H1 (cell line): Measurements from ENCODE around the gene RCOR2. TPM values are rescaled to one million over a fixed set of nuclear protein-coding genes. Genes with fewer than 3 reads are reported as not detected.

Experiments used
- BACH1 ChIP-seq: IDR thresholded peaks from 2 replicates; pipeline ENCODE4 v1.6.1; 2012; ENCODE audit warnings: low read length, improper control_type of control experiment
- BCL11A ChIP-seq, 2 experiments: IDR thresholded peaks; one replicate each; pipeline ENCODE4 v1.6.1; 2011; ENCODE audit warnings: low read depth in 2 of 2, low read length in 2 of 2, mild to moderate bottlenecking in 2 of 2
- CEBPB ChIP-seq: IDR thresholded peaks from 2 replicates; pipeline ENCODE4 v1.6.1; 2012; ENCODE audit warnings: low read depth, low read length
- CREB1 ChIP-seq: IDR thresholded peaks from 2 replicates; pipeline ENCODE4 v1.6.1; 2012; ENCODE audit warnings: inconsistent platforms
- CTCF ChIP-seq, 3 experiments: IDR thresholded peaks; 1 replicate in 2 of 3; 2 replicates in 1 of 3; pipeline versions ENCODE4 v1.5.1 to v1.6.1; 2011; ENCODE audit warnings: low read length in 3 of 3, mild to moderate bottlenecking in 3 of 3, inconsistent platforms in 2 of 3, low read depth in 1 of 3, moderate library complexity in 1 of 3; ENCODE audit not compliant: insufficient read depth in 1 of 3; ENCODE audit errors: control extremely low read depth in 1 of 3
- EGR1 ChIP-seq: IDR thresholded peaks from 2 replicates; pipeline ENCODE4 v1.6.1; 2011; ENCODE audit warnings: low read depth, low read length, borderline replicate concordance
- FOSL1 ChIP-seq: IDR thresholded peaks from 2 replicates; pipeline ENCODE4 v1.6.1; 2011; ENCODE audit warnings: mild to moderate bottlenecking, low read depth, low read length, moderate library complexity; ENCODE audit not compliant: insufficient read depth
- HDAC2 ChIP-seq, 2 experiments: fragments of 300-600 bp in 1 of 2; sonication (generic) in 1 of 2; IDR thresholded peaks; 2 replicates each; pipeline ENCODE4 v1.6.1; 2011 to 2012; ENCODE audit warnings: low read depth in 2 of 2, low read length in 2 of 2, mild to moderate bottlenecking in 2 of 2, moderate library complexity in 2 of 2, borderline replicate concordance in 1 of 2, inconsistent platforms in 1 of 2
- KDM4A ChIP-seq: IDR thresholded peaks from one replicate; pipeline ENCODE4 v1.7.1; 2012; ENCODE audit warnings: low read depth, mild to moderate bottlenecking, moderate library complexity, low read length, inconsistent platforms; ENCODE audit not compliant: severe bottlenecking
- MAFK ChIP-seq: IDR thresholded peaks from 2 replicates; pipeline ENCODE4 v1.6.1; 2012; ENCODE audit warnings: low read depth, mild to moderate bottlenecking, improper control_type of control experiment, low read length
- NANOG ChIP-seq: IDR thresholded peaks from 2 replicates; pipeline ENCODE4 v1.6.1; 2011; ENCODE audit warnings: low read length, low read depth, mild to moderate bottlenecking, inconsistent platforms; ENCODE audit not compliant: insufficient read depth, poor library complexity, severe bottlenecking
- POLR2A ChIP-seq, 2 experiments: IDR thresholded peaks; 1 replicate in 1 of 2; 2 replicates in 1 of 2; pipeline ENCODE4 v1.6.1; 2011; ENCODE audit warnings: low read depth in 2 of 2, low read length in 2 of 2, mild to moderate bottlenecking in 2 of 2; ENCODE audit errors: control extremely low read depth in 1 of 2
- SAP30 ChIP-seq: fragments of 300-600 bp; sonication (generic); IDR thresholded peaks from 2 replicates; pipeline ENCODE4 v1.7.1; 2012; ENCODE audit warnings: low read length, moderate library complexity, mild to moderate bottlenecking, inconsistent platforms; ENCODE audit not compliant: insufficient read depth, insufficient replicate concordance
- SRF ChIP-seq: IDR thresholded peaks from 2 replicates; pipeline ENCODE4 v1.6.1; 2011; ENCODE audit warnings: mild to moderate bottlenecking, low read depth, low read length, moderate library complexity
- SUZ12 ChIP-seq: fragments of 200-600 bp; sonication (generic); IDR thresholded peaks from 2 replicates; pipeline ENCODE4 v1.6.1; 2012; ENCODE audit warnings: mild to moderate bottlenecking, inconsistent platforms, low read length, moderate library complexity, mixed read lengths
- USF2 ChIP-seq: IDR thresholded peaks from 2 replicates; pipeline ENCODE4 v1.6.1; 2011; ENCODE audit warnings: low read length, improper control_type of control experiment
- YY1 ChIP-seq: IDR thresholded peaks from 2 replicates; pipeline ENCODE4 v1.6.1; 2011; ENCODE audit warnings: low read depth, mild to moderate bottlenecking, low read length
- polyA plus RNA-seq, 7 experiments: library from polyadenylated mRNA; depleted of rRNA in 3 of 7; stranded (reverse) in 5 of 7; unstranded in 2 of 7; fragments of >200 nt in 5 of 7; fragments of 200-250 nt in 2 of 7; gene quantifications; 1 replicate in 5 of 7; 2 replicates in 1 of 7; 4 replicates in 1 of 7; pipeline versions ENCODE4 v1.2.1 to v1.2.3, GENCODE V29; 2011 to 2013; ENCODE audit warnings: missing spikeins in 2 of 7, mixed read lengths in 2 of 7
- total RNA-seq: library from RNA; stranded (reverse); fragmentation: NEBNext Ultra II Directional; extraction: Animal tissue kit (Norgen Biotek cat#: 25700); gene quantifications from 2 replicates; pipeline ENCODE4 v1.2.1, GENCODE V29; 2021
- TF ChIP-seq, protein P1 (sequence below): IDR thresholded peaks from 2 replicates; pipeline ENCODE4 v1.6.1; 2012; ENCODE audit warnings: low read length, inconsistent platforms

RCOR2 gene
- total and polyA plus RNA-seq, 2 of the 8 experiments (the other 6 are each of a cell fraction or from before 2014, with no cell fraction given), result 54.6 to 78.0 TPM

DNA sequence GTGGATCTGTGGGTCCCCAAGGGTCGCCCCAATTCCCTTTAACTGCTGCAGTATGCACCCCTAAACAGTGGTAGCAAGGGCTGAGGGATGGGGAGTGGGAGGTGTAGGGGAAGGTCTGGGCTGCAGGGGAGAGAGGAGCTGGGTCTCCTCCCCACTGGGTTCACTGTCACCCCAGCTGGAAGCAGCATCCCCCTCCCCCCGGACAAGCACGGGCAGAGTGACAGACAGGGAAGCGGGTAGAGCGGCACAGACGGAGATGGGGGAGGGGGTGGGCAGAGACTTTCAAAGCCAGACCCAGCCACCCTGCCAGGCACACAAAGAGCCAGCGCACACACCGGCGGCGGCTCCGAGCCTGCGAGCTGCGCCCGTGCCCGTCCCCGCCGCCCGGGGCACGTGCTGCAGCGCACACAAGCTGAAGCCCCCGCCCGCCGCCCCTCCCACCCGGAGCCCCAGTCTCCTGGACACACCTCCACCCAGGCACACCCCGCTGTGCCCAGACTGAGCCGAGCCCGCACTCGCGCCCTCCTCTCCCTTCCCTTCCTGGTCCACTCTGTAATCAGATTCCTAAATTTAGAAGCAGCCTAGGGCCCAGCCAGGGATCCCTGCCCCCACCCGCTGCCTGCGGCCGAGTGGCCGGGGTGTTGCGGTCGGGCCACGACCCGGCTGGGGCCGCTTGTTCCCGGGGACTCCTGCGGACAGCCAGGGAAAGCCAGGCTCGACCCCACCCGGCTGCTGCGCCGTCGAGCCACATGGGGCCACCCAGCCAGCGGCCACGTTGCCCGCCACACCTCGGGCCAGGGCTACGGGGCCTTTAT is 935 bp upstream of the RCOR2 start (continued):
- TF ChIP-seq EGR1 (no peak), CEBPB (no peak), CREB1 (0 out of 2 replicates have a peak, but pooled peaks have one; percentile 51), NANOG (no peak), HDAC2 (IDR thresholded peaks at IDR 0.05; ENCODE audit: borderline replicate concordance in 1 of 2, low read depth in 2 of 2, low read length in 2 of 2) (peak in 1 of 2 experiments; percentile 68; a peak in 3 of 4 replicates), SUZ12 (0 out of 2 replicates have a peak, but pooled peaks have one; percentile 41), POLR2A (IDR thresholded peaks at IDR 0.05; ENCODE audit: control extremely low read depth in 1 of 2, low read depth in 2 of 2, low read length in 2 of 2) (peak in 1 of 2 experiments; percentile 75; a peak in 2 of 3 replicates), MAFK (no peak), FOSL1 (no peak), CTCF (IDR thresholded peaks at IDR 0.05; ENCODE audit: control extremely low read depth in 1 of 3, insufficient read depth in 1 of 3, low read depth in 1 of 3, low read length in 3 of 3) (0 out of 4 replicates have a peak, but pooled peaks of 1 of the 3 experiments have one; percentile 2), YY1 (peak; percentile 41; the same call in 1 of the 2 replicates), BACH1 (no peak), SRF (no peak), KDM4A (no peak), SAP30 (peak; percentile 82), USF2 (peak; percentile 64), BCL11A (IDR thresholded peaks at IDR 0.05; ENCODE audit: low read depth in 2 of 2, low read length in 2 of 2) (no peak)
- TF ChIP-seq, protein P1, sequence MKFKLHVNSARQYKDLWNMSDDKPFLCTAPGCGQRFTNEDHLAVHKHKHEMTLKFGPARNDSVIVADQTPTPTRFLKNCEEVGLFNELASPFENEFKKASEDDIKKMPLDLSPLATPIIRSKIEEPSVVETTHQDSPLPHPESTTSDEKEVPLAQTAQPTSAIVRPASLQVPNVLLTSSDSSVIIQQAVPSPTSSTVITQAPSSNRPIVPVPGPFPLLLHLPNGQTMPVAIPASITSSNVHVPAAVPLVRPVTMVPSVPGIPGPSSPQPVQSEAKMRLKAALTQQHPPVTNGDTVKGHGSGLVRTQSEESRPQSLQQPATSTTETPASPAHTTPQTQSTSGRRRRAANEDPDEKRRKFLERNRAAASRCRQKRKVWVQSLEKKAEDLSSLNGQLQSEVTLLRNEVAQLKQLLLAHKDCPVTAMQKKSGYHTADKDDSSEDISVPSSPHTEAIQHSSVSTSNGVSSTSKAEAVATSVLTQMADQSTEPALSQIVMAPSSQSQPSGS, result no peak
